GM12873 (cell line): ENCODE data around the gene DLEC1.
A peak's percentile ranks its signal among the peaks of the same experiment; 100 is the strongest.

ENCODE experiments used
- TF ChIP-seq, protein P1 (sequence below): IDR thresholded peaks from 2 replicates; pipeline ENCODE4 v1.5.1; 2012; ENCODE audit warnings: low read depth, mild to moderate bottlenecking, moderate library complexity, low read length, control low read depth; ENCODE audit not compliant: insufficient read depth; ENCODE audit errors: missing control alignments

Gene DLEC1

DNA sequence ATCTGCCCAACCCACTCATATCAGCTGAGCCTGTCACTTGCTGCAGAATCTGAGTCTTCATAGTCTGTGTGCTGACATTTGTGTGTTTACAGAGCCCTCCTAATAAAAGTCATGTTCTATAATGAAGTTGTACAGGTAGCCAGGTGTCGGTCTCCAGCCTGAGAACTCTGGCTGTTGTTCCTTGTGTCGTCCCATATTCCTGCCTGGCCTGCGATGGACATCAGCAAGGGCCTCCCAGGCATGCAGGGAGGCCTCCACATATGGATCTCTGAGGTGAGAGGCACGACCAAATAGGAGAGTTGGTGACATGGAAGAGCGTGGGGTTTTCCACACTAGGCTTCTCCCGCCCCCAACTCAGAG lies 45.6 kb upstream of the DLEC1 start:
- TF ChIP-seq, protein P1, sequence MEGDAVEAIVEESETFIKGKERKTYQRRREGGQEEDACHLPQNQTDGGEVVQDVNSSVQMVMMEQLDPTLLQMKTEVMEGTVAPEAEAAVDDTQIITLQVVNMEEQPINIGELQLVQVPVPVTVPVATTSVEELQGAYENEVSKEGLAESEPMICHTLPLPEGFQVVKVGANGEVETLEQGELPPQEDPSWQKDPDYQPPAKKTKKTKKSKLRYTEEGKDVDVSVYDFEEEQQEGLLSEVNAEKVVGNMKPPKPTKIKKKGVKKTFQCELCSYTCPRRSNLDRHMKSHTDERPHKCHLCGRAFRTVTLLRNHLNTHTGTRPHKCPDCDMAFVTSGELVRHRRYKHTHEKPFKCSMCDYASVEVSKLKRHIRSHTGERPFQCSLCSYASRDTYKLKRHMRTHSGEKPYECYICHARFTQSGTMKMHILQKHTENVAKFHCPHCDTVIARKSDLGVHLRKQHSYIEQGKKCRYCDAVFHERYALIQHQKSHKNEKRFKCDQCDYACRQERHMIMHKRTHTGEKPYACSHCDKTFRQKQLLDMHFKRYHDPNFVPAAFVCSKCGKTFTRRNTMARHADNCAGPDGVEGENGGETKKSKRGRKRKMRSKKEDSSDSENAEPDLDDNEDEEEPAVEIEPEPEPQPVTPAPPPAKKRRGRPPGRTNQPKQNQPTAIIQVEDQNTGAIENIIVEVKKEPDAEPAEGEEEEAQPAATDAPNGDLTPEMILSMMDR: no peak

DNA sequence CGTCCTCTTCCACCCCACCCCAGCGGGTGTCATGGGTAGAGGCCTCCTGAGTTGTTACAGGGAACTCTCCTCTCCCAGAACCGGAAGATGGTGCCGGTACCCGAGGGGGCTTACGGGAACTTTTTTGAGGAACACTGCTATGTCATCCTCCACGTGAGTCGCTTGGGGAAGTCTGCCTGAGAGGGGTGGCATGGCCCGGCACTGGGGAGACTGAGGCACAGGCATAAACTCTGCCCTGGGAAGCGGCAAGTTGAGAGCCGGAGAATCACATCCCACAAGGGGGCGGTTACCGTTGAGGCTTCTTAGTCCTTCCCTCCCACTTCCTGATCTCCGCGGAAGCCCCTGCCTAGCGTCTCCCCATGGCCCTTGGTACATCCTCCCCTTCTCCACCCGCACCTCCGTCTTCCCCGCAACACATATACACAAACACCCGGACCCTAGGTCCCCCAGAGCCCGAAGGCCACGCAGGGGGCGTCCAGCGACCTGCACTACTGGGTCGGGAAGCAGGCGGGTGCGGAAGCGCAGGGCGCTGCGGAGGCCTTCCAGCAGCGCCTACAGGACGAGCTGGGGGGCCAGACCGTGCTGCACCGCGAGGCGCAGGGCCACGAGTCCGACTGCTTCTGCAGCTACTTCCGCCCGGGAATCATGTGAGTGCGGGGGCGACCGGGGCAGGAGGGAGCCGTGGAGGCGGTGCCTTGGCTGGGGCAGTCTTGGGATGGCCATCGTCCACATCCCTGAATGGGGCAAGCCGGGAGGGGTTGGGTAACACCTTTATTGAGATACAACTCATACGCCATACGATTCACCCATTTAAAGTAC lies 45.0 kb upstream of the DLEC1 start:
- TF ChIP-seq, protein P1: peak; percentile 12

DNA sequence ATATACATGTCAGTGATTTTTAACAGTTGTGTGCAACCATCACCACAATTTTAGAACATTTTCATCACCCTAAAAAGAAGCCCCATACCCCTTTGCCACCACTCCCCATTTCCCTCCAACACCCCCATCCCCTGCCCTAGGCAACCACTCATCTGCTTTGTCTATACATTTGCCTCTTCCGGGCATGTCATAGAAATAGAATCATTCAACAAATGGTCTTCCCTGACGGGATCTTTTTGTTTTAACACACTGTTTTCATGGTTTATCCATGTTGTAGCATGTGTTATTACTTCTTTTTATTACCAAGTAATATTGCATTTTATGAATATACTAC lies 44.4 kb upstream of the DLEC1 start:
- TF ChIP-seq, protein P1: no peak

DNA sequence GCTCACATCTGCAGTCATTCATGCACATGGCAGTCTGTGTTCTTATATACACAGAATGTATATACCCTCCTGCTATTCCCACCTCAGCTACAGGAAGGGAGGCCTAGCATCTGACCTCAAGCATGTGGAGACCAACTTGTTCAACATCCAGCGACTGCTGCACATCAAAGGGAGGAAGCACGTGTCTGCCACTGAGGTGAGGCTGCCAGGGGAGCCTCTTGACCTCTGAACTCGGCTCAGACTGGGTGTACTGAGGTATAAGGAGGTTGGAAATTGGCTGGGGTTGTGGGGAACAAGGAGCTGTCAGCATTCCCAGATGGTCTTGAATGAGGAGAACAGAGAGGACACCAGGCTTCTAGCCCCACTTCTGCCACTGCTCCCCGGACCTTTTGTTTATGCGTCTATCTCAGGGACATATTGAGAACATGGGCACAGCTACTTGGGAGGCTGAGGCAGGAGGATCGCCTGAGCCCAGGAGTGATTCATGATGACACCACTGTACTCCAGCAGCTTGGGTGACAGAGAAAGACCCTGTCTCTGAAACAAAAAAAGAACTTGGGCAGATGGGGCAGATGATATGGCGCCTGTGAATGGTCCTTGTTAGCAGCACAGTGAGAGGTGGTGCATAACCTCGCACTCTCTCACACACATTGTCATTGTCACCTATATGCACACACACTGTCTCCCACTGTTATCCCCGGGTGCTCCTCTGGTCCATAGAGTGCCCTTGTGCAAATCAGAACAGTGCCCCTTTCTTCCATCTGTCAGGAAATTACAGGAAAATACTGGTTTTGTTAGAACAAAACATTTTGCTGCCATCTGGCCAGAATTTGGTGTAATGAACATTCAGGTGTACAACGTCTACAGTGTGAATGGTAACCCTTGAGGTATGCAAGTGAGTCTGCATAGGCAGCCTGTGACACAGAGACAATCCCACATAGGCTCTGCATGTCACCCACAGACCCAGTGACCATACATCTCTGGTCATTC lies 43.1 kb upstream of the DLEC1 start:
- TF ChIP-seq, protein P1: no peak

DNA sequence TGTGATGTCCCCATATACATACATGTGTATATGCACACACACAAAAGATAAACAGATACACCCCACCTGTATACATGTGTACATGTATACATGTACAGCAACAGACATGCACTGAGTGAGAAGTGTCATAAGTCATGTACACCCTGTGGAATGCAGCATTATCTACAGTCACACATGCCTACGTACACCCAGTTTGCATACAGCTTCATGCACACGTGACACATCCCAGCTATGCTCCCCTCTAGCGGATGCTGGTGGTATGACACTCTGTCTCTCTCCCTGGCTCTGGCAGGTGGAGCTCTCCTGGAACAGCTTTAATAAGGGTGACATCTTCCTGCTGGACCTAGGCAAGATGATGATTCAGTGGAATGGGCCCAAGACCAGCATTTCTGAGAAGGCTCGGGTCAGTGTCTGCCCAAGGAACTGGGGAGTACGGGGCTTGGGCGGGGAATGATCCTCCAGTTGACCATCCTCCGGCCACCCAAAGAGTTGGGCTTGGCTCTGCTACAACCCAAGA lies 42.2 kb upstream of the DLEC1 start:
- TF ChIP-seq, protein P1: peak; percentile 99

DNA sequence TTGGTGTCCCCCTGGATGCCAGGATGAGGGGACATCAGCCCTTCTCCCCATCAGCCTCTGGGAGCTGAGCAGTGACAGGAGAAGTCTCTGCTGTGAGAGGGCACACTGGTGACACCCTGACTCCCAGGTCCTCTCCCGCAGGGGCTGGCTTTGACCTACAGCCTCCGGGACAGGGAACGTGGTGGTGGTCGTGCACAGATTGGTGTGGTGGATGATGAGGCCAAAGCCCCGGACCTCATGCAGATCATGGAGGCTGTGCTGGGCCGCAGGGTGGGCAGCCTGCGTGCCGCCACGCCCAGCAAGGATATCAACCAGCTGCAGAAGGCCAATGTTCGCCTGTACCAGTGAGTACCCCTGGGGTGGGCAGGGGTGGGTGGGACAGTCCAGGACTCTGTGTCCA lies 41.7 kb upstream of the DLEC1 start:
- TF ChIP-seq, protein P1: no peak
